Measurements from ENCODE around the gene OR7G1. TPM values are rescaled to one million over a fixed set of nuclear protein-coding genes. Genes with fewer than 3 reads are reported as not detected.
A peak's percentile ranks its signal among the peaks of the same experiment; 100 is the strongest.

The OR7G1 gene
- total and polyA plus RNA-seq, 2 experiments from 2014 or later: not detected

DNA sequence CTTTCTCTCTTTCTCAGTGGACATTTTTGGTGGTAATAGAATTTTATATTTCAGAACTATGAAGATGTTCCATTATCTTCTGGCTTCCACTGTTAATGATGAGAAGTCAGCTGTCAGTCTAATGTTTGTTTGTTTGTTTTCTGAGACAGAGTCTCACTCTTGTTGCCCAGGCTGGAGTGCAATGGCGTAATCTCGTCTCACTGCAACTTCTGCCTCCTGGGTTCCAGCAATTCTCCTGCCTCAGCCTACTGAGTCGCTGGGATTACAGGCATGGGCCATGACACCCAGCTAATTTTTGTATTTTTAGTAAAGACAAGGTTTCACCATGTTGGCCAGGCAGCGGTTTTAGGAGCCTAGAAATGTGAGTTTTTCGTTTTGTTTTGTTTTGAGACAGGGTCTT is 29.4 kb upstream of the OR7G1 start:
- Histone ChIP-seq H3K9me3 (ENCODE audit: low read depth) (no peaks in the 10 kb centered on the region), H3K4me3 (no peak overlapping the region), H3K4me1 (ENCODE audit: low read depth) (peaks cover 7% of the 10 kb centered on the region), H3K36me3 (peaks cover 7% of the 10 kb centered on the region), H3K27ac (no peak overlapping the region), H3K27me3 (no peaks in the 10 kb centered on the region)
- peak in 1 of 2 donors; percentile 4 for DNase-seq (ENCODE audit: low read depth in 1 of 2, low spot score in 1 of 2)
- no peak for TF ChIP-seq CTCF (IDR thresholded peaks at IDR 0.05; ENCODE audit: low read depth, low read length)

DNA sequence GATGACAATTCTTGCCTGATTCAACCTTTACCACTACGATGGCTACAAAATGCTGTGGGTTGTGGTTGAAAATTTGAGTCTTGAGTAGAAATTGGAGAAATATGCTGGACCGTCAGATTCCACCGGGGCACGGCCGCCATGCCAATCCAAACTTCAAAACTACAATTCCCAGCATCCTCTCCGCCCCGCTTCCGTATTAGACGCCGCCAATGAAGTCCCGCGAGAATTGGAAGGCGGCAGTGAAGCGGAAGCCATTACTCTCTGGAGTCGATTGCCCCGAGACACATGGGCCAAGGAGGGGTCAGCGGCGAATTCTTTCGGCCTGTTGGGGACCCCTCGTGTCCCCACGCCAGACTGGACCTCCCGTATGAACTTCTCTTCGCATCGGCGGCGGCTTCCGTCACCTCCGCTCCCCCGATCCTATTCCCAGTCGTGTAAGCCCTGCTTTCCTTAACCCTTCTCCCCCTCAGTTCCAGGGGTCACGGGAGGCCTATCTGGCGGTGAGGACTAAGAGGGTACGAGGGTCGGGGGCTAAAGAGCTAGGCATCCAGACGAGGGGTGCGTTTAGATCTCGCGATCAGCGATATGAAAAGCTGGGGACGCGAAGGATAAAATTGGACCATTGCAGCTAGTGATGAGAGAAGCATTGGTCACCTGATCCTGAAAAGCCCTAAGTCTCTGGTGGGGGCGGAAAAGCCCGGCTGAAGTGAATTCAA is 24.8 kb upstream of the OR7G1 start, which contains the start of gene ZNF317:
Gene ZNF317, plus strand, starts transcription at position 239 of the 716 bp plus-strand sequence. CDS start 15,620 bp downstream, outside the sequence.
- Histone ChIP-seq H3K4me1 (ENCODE audit: low read depth) (peaks cover 7% of the 10 kb centered on the region), H3K9me3 (ENCODE audit: low read depth) (no peaks in the 10 kb centered on the region), H3K27me3 (no peaks in the 10 kb centered on the region), H3K4me3 (peak within 1 kb of the TSS; percentile 92), H3K36me3 (peaks cover 7% of the 10 kb centered on the region), H3K27ac (peak within 1 kb of the TSS; percentile 85)
- peak; percentile 94 to 95 for DNase-seq (ENCODE audit: low read depth in 1 of 2, low spot score in 1 of 2)
- TF ChIP-seq CTCF (IDR thresholded peaks at IDR 0.05; ENCODE audit: low read depth, low read length): no peak

GRCh38 chr19:9139609-9140158 is 24.1 kb upstream of the OR7G1 start:
- H3K4me1 ChIP-seq (ENCODE audit: low read depth): peaks cover 7% of the 10 kb centered on the region
- no peaks in the 10 kb centered on the region for H3K27me3 ChIP-seq
- TF ChIP-seq CTCF (IDR thresholded peaks at IDR 0.05; ENCODE audit: low read depth, low read length): no peak
- no peak for DNase-seq (ENCODE audit: low read depth in 1 of 2, low spot score in 1 of 2)
- H3K27ac ChIP-seq: no peak overlapping the region
- peak overlapping the region; percentile 92 for H3K4me3 ChIP-seq
- no peaks in the 10 kb centered on the region for H3K9me3 ChIP-seq (ENCODE audit: low read depth)
- peaks cover 7% of the 10 kb centered on the region for H3K36me3 ChIP-seq

DNA sequence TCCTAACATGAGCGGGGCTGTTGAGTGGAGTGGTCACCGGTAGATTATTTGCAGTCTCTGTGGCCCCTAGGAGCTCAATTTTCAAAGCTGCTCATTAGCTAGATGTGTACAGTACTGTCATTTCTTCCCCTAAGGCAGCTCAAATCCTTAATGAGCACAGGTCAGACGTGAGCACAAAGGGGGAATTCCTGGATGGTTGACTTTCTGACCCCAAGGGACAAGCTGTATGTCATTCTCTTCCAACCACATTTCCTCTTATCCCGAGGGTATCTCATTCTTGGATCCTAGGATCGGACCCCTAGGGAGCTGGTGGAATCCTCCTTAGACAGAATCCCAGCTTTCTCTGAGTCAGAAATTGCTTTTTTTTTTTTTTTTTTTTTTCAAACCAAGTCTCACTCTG is 16.9 kb upstream of the OR7G1 start:
- Histone ChIP-seq H3K4me3 (no peak overlapping the region), H3K4me1 (ENCODE audit: low read depth) (no peaks in the 10 kb centered on the region), H3K27me3 (no peaks in the 10 kb centered on the region), H3K36me3 (no peaks in the 10 kb centered on the region), H3K27ac (no peak overlapping the region), H3K9me3 (ENCODE audit: low read depth) (no peaks in the 10 kb centered on the region)
- DNase-seq (ENCODE audit: low read depth in 1 of 2, low spot score in 1 of 2): no peak
- no peak for TF ChIP-seq CTCF (IDR thresholded peaks at IDR 0.05; ENCODE audit: low read depth, low read length)

GRCh38 chr19:9130965-9131364 is 15.4 kb upstream of the OR7G1 start:
- Histone ChIP-seq H3K36me3 (no peaks in the 10 kb centered on the region), H3K4me3 (no peak overlapping the region), H3K27me3 (no peaks in the 10 kb centered on the region), H3K4me1 (ENCODE audit: low read depth) (no peaks in the 10 kb centered on the region), H3K27ac (no peak overlapping the region), H3K9me3 (ENCODE audit: low read depth) (no peaks in the 10 kb centered on the region)
- TF ChIP-seq CTCF (IDR thresholded peaks at IDR 0.05; ENCODE audit: low read depth, low read length): no peak
- no peak for DNase-seq (ENCODE audit: low read depth in 1 of 2, low spot score in 1 of 2)
